Measurements from ENCODE around the gene TRIM71.

GRCh38 chr3:32841341-32841740, 23.5 kb downstream of the TRIM71 start:
- TF ChIP-seq POLR2A (IDR thresholded peaks at IDR 0.05; ENCODE audit: low read depth, low read length) = no peak
- no peak for TF ChIP-seq POLR2AphosphoS5 (IDR thresholded peaks at IDR 0.05; ENCODE audit: low read depth, low read length)
